Activated T-cell treated with anti-CD3 and anti-CD28 coated beads for 1 hour (primary cell): ENCODE results near the gene FAM20B.

Experiments used
- DNase-seq: peaks from one replicate; pipeline ENCODE4 v3.0.0-alpha.2; 2020; ENCODE audit warnings: low read depth

Gene FAM20B

DNA sequence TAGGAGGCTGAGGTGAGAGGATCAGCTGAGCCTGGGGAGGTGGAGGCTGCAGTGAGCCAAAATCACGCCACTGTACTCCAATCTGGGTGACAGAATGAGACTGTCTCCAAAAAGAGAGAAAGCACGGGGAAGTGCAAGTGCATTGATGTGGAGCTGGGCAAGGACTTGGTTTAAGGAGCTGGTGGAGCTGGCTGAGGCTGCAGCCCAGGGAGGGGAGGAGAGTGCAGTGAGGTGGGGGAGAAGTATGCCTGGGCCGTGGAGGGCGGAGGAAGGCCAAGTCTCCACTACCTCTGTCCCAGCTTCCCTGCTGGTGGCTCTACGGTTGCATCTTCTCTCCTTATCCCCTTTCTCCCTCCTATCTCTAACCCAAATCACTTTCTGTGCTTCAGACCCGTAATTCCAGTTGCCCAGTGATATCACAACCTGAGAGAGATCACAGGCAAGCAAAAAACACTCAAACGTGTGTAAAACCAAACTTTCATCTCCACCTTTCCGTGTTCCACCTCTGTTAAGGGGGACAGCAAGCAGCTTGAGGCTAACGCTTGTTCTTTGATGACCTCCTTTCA is 67.3 kb downstream of the FAM20B start:
- no peak for DNase-seq

DNA sequence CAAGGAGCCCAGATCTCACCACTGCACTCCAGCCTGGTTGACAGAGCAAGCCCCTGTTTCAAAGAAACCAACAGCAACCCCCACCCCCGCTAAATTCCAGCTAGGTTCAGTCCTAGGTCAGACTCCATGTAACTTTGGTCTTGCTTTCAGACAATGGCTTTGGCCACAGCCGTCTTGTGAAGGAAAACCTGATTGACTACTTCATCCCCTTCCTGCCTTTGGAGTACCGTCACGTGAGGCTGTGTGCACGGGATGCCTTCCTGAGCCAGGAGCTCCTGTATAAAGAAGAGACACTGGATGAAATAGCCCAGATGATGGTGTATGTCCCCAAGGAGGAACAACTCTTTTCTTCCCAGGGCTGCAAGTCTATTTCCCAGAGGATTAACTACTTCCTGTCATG is 69.1 kb downstream of the FAM20B start:
- DNase-seq = no peak

DNA sequence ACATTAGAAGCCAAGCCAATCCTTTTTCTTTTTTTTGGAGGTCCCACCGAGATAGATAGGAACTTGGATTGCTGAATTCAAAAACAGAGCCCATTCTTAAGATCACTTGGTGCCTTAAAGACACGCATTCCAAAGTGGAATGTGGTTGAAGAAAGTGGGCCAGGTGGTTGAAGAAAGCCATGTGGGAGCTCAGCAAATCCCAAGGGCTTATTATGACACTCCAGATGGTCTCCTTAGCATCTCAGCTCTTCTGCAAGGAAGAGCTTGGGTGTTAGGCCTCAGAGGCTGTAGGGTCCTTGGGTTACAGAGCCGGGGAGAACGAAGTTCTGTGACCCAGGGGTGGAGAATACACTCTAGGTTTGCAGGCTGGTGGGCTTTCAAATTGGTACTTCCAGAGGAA is 69.7 kb downstream of the FAM20B start:
- DNase-seq = no peak

GRCh38 chr1:179095924-179096323 is 70.2 kb downstream of the FAM20B start:
- DNase-seq = no peak

- DNase-seq = no peak
Observed at GRCh38 chr1:179099891-179100290, 74.2 kb downstream of the FAM20B start.

DNA sequence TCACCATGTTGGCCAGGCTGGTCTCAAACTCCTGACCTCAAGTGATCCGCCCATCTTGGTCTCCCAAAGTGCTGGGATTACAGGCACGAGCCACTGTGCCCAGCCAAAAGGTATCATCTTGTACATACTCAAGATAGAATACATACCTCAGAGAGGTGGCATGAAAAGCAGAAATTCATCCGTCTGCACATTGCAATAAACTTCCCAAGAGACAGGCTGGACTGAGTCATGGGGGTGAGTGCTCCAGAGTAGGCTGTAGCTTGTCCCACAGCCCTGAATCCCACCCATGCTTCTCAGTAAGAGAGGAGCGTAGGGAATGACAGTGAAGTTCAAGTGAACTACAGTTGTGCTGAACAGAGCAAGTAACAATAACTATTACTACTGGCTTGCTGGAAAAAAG is 75.9 kb downstream of the FAM20B start:
- no peak for DNase-seq

DNA sequence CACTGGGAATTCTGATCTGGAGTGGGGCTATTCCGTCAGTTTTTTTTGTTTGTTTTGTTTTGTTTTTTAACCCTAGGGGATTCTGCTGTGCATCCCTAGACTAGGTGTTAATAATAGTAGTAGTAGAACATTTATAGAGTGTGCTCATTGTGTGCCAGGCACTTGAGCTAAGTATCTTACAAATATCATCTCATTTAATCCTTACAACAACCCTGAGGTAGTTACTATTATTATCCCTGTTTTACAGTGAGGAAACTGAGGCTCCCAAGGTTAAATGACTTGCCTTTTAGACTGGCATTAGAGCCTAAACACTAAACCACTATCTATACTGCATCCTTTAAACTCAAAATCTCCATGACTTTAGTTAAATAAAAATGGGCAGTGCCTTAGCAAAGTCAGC is 78.3 kb downstream of the FAM20B start:
- no peak for DNase-seq

- no peak for DNase-seq
Observed at GRCh38 chr1:179104611-179105250, 79.0 kb downstream of the FAM20B start.

GRCh38 chr1:179105393-179105792 is 79.7 kb downstream of the FAM20B start:
- no peak for DNase-seq

GRCh38 chr1:179107706-179108629 is 82.3 kb downstream of the FAM20B start:
- DNase-seq = no peak

- no peak for DNase-seq
Observed at GRCh38 chr1:179108644-179109043, 83.0 kb downstream of the FAM20B start.

- DNase-seq = no peak
Observed at GRCh38 chr1:179115181-179115580, 89.5 kb downstream of the FAM20B start.

DNA sequence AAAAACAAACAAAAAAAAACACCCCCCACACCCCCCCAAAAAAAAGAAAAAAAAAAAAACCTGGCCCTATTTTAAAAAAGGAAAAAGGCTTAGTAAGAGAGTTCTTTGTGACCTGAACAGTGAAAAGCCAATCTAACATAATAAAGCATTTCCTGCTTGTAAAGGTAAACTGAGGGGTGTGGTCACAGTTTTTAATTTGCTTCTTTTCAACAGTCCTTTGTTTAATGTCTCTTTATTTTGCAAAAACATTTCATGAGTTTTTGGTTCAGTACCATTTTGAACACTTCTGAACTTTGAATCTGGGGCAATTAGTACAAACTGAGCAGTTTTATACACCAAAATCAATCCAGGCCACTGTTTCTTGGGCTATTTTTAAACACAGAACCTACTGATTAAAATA is 93.8 kb downstream of the FAM20B start:
- DNase-seq = no peak

- DNase-seq = no peak
Observed at GRCh38 chr1:179120736-179121135, 95.0 kb downstream of the FAM20B start.

GRCh38 chr1:179121159-179121938 is 95.7 kb downstream of the FAM20B start:
- peak; percentile 16 for DNase-seq

- no peak for DNase-seq
Observed at GRCh38 chr1:179124873-179125272, 99.2 kb downstream of the FAM20B start.
